GM19351 (cell line): ENCODE measurements around the gene FBLN1.
"Not testable (repeated sequence)": the region's sequence is repeated elsewhere in the genome, so short reads cannot be mapped to it uniquely, and the experiment has no call there.

Source experiments
- ATAC-seq: cut with Tn5 transposase; IDR thresholded peaks from one replicate; pipeline ENCODE4 v1.9.1; 2021; ENCODE audit warnings: mild to moderate bottlenecking, moderate library complexity; ENCODE audit not compliant: unreplicated experiment

FBLN1 gene

GRCh38 chr22:45600790-45601730, 98.4 kb downstream of the FBLN1 start:
- ATAC-seq, result no peak

- no peak for ATAC-seq
Measured at GRCh38 chr22:45602004-45602733, 99.5 kb downstream of the FBLN1 start.

GRCh38 chr22:45602824-45603595, 100.3 kb downstream of the FBLN1 start:
- ATAC-seq, result no peak

- ATAC-seq, result no peak
Measured at GRCh38 chr22:45603619-45604018, 100.9 kb downstream of the FBLN1 start.

GRCh38 chr22:45608045-45608444, 105.4 kb downstream of the FBLN1 start:
- ATAC-seq, result not testable (repeated sequence)

GRCh38 chr22:45608763-45609180, 106.1 kb downstream of the FBLN1 start:
- ATAC-seq, result no peak

GRCh38 chr22:45612451-45612901, 109.8 kb downstream of the FBLN1 start:
- no peak for ATAC-seq

GRCh38 chr22:45612940-45613339, 110.3 kb downstream of the FBLN1 start:
- no peak for ATAC-seq

- ATAC-seq, result no peak
Measured at GRCh38 chr22:45615364-45615763, 112.7 kb downstream of the FBLN1 start.

- no peak for ATAC-seq
Measured at GRCh38 chr22:45616432-45616831, 113.7 kb downstream of the FBLN1 start.

- no peak for ATAC-seq
Measured at GRCh38 chr22:45617948-45618347, 115.3 kb downstream of the FBLN1 start.

GRCh38 chr22:45620706-45621105, 118.0 kb downstream of the FBLN1 start:
- no peak for ATAC-seq

GRCh38 chr22:45621836-45622600, 119.3 kb downstream of the FBLN1 start:
- ATAC-seq, result no peak

- not testable (repeated sequence) for ATAC-seq
Measured at GRCh38 chr22:45623464-45624145, 120.9 kb downstream of the FBLN1 start.

GRCh38 chr22:45626198-45626651, 123.5 kb downstream of the FBLN1 start:
- no peak for ATAC-seq

GRCh38 chr22:45627489-45628233, 125.0 kb downstream of the FBLN1 start:
- no peak for ATAC-seq

- ATAC-seq, result no peak
Measured at GRCh38 chr22:45628515-45628914, 125.8 kb downstream of the FBLN1 start.

- no peak for ATAC-seq
Measured at GRCh38 chr22:45629469-45630089, 126.9 kb downstream of the FBLN1 start.
